Cortex of kidney (tissue), 1 donor: ENCODE results near the gene DMAC2.
"Not testable (repeated sequence)": the region's sequence is repeated elsewhere in the genome, so short reads cannot be mapped to it uniquely, and the experiment has no call there.

Source experiments
- DNase-seq: peaks from one replicate; lab custom pipeline; 2025; lab: John Stamatoyannopoulos, UW

DMAC2 gene

DNA sequence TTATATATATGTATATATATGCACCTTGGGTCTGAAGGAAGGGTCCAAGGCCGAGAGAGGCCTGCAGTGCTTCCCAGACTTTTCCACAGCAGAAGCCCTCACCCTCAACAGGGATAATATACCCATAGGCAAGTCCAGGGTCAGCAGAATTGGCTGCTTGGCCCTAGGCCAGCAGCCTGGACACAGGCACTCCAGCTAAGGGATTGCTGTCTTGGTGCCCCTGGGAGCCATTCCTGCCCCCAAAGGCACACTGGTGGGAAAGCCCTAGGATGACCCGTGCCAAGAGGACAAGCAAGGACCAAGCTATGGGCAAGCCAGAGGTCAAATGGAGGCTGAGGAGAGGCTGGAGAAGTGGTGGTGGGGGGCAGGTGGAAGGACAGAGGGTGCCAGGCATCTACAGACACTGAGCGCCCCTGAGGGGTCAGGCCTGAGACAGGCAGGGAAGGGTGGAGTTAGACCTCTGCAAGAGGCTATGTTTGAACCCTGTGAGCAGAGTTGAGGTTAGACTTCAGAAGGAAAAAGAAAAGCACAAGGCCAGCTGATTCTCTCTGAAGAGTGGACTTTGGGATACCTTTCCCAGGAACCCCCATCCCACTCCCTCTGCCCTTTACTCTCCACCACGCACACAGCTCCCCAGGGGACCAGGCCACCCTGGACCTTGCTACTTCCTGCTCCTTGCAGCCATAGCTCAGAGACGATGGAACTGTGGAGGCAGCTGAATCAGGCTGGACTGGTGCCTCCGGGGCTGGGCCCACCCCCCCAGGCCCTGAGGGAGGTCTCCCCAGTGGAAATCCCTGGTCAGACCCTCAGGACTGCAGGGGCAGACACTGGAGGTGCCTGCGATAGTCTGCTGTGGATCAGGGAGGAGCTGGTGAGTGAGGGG is 3.0 kb upstream of the DMAC2 start, which contains the start of gene ERICH4:
ERICH4 (plus strand) TSS at position 684 of the 883 bp plus-strand sequence; CDS start at position 698, 14 bp downstream.
- DNase-seq: no peak

DNA sequence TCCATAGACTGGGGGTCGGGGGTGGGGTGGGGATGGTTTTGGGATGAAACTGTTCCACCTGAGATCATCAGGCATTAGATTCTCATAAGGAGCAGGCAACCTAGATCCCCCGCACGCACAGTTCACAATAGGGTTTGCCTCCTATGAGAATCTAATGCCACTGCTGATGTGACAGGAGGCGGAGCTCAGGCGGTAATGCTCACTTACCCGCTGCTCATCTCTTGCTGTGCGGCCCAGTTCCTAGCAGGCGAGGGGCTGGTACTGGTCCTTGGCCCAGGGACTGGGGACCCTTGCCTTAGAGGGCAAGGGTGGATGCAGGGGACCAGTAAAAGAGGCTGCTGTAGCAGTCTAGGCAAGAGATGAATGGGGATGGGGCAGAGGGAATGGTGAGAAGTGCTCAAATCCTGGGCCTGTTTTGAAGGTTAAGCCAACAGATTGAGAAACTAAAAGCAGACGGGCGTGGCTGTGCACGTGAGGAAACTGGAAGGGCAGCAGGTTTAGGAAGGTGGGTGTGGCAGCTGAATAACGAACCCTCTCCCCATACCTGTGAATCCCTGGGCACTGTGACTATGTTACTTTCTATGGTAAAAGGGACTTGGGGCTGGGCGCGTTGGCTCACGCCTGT is 1.7 kb upstream of the DMAC2 start:
- DNase-seq: no peak

- no peak for DNase-seq
These were observed 1.7 kb downstream of the DMAC2 start for GRCh38 chr19:41437944-41438574.

DNA sequence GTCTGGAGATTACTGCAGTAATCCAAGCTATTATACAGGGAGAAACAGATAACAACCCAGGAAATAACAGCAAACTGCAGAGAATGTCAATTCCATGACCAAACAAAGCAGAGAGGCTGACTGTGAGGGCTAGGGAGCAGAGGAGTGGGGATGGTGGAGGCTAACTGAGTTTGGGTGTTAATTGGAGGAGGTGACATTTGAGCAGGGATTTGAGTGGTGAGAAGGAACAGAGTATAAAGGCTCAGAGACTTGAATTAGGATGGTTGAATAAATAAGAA is 3.1 kb downstream of the DMAC2 start:
- DNase-seq: no peak

GRCh38 chr19:41435936-41436673 is 3.6 kb downstream of the DMAC2 start:
- DNase-seq: no peak

GRCh38 chr19:41435376-41435775 is 4.3 kb downstream of the DMAC2 start:
- not testable (repeated sequence) for DNase-seq

DNA sequence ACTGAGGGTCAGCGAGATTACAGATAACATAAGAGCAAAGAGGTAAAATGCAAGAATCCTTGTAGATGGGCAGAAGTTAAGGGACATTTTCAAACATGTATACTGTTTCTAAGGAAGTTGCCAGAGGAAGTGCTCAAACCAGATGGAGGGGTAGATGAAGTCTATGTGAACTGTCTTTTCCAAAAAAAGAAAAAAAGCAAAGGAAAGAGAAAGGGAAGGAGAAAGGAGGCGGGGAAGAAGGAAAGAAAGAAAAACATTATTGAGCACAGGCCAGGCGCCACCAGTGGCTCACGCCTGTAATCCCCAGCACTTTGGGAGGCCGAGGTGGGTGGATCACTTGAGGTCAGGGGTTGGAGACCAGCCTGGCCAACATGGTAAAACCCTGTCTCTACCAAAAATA is 5.3 kb downstream of the DMAC2 start:
- no peak for DNase-seq

GRCh38 chr19:41433171-41433570 is 6.5 kb downstream of the DMAC2 start:
- no peak for DNase-seq

DNA sequence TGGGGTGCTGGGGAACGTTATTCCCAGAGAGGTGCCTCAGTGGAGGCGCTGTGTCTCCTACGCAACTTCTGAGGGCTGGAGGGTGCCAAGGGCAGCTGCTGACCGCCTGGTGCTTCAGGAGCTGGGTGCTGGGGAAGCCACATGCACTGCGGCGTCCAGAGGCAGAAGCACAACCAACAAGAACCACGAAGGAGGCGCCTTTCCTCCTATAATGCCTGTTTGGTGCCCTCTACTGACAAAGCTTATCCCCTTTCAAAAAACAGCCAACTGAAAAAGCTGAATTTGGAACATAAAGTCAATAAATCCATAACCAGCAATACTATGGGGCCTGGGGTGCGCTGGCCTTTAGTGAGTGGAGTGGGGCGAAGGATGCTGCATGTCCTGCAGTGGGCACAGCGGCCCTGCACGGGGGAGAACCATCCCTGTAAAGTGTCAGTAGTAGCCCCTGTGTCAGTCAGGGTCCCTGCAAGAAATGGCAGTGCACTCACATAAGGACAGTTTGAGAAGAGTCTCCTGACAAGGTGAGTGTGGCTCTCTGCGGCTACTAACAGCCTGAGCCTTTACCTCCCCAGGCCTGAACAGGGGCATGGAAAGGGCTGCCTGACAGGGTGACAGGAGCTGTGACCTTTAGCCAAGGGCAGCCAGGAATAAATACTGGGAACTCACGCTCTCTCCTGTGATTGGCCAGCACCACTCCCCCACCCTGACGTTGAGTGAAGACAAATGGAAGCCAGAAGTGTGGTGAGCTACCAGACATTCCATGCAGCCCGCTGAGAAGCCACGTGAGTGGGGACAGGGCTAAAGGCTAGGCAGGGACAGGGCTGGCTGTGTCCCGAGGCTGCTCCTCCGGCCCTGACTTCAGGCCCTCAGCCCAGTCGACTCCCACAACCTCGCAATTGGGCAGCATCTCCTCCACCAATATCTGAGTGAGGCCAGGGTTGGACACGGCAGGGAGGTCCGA is 8.0 kb downstream of the DMAC2 start:
- DNase-seq: no peak

- DNase-seq: no peak
These were observed 8.8 kb downstream of the DMAC2 start for GRCh38 chr19:41430922-41431321.

DNA sequence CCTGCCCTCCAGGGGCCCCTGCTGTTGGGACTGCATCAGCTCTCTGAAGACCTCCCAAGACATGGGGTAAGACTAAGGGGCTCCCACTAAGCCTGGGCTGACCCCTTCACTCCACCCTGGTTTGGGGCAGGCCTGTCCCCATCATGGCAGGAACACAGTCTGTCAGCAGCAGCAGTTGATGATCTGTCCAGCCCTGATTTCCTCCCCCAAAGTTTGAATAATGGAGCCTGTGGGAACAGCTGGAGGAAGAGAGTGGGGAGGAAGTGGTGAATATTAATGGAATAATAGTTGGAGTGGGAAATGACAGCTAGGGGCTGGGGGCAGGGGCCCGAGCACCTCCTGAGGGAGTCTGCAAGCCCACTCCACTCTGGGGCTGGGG is 11.2 kb downstream of the DMAC2 start:
- DNase-seq: no peak

DNA sequence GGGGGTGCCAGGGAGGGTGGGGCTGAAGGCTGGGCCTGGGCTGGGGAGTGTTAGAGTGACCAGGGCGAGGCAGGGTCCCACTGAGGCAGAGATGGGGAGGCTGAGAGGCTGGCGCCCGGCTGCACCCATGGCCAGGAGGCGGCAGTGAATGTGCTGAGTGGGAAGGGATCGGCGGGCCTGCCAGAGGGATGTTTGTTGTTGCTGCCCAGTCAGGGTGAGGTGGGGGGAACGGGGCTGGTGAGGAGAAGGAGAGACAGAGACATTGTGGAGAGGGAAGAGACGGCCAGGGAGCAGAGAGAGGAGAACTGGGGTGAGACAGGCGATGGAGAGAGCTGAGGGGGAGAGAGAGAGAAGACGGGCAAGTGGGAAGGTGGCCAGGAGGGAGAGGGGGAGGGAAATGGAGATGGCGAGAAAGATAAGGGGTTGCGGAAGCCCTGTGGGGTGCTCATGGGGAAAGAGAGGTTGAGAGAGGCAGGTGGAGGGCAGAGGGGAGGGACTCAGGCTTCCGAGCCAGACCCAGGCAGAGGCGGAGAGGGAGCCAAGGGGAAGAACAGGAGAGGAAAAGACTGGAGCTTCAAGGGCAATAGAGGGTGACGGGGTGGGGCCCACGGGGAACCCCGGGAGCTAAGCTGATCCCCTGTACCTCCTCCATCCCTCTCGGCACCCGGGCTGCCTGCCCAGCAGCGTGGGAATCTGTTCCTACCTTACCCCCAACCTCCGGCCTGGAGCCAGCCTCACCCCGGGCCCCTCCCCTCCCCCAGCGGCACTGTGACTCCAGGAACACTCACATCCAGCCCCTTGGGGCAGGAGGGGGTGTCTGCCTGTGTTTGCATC is 11.8 kb downstream of the DMAC2 start:
- no peak for DNase-seq

- DNase-seq: no peak
These were observed 12.6 kb downstream of the DMAC2 start, which contains the start of gene B3GNT8 for GRCh38 chr19:41426952-41427646. TSS of gene B3GNT8 (minus strand) at chr19:41427374. CDS start at chr19:41426778, 596 bp downstream.

GRCh38 chr19:41426116-41426841 is 13.4 kb downstream of the DMAC2 start:
- no peak for DNase-seq

GRCh38 chr19:41425174-41426115 is 14.3 kb downstream of the DMAC2 start:
- no peak for DNase-seq

- no peak for DNase-seq
These were observed 15.2 kb downstream of the DMAC2 start for GRCh38 chr19:41424335-41425173.

DNA sequence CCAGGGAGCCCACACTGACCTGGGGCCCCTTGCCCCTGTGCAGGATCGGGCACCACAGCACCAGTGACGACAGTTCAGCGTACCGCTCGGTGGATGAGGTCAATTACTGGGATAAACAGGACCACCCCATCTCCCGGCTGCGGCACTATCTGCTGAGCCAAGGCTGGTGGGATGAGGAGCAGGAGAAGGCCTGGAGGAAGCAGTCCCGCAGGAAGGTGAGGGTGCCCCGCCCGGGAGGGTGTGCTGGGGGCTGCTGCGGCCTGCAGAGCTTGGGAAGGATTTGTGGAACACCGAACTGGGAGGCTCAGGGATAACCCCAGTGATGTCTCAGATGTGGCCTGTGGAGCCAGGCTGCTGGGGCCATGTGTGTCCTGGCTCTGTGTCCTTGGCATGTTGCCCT is 16.8 kb downstream of the DMAC2 start:
- no peak for DNase-seq
